DND-41 (cell line): ENCODE results near the gene MYH9.
"Not testable (repeated sequence)": the region's sequence is repeated elsewhere in the genome, so short reads cannot be mapped to it uniquely, and the experiment has no call there.

Experiments
- CTCF ChIP-seq: IDR thresholded peaks from 2 replicates; pipeline ENCODE4 v1.5.1; 2012; ENCODE audit warnings: borderline replicate concordance, low read length, moderate library complexity, mild to moderate bottlenecking; ENCODE audit not compliant: poor library complexity, severe bottlenecking; ENCODE audit errors: extremely low read depth
- EZH2 ChIP-seq: IDR thresholded peaks from 3 replicates; pipeline ENCODE4 v1.6.1; 2012; ENCODE audit warnings: borderline replicate concordance, low read depth, mild to moderate bottlenecking, moderate library complexity, low read length, inconsistent platforms; ENCODE audit not compliant: severe bottlenecking

GRCh38 chr22:36261675-36262074 is 126.1 kb downstream of the MYH9 start:
- not testable (repeated sequence) for TF ChIP-seq CTCF, EZH2
